OCI-LY7 (cell line): ENCODE data around the gene PLA2R1. TPM values are rescaled to one million over a fixed set of nuclear protein-coding genes. Genes with fewer than 3 reads are reported as not detected.

ENCODE experiments used
- BruUV-seq: library from RNA; stranded (reverse); fragments of 400-500 nt; replicated peaks from 2 replicates; lab custom pipeline; 2021; lab: Mats Ljungman, UMichigan
- CTCF ChIA-PET: fragments of 300-600 bp; sonication (Branson Sonifier 250); formaldehyde crosslinking; loops from one replicate; lab custom pipeline; 2022; ENCODE audit warnings: antibody characterized with exemption; ENCODE audit not compliant: unreplicated experiment; lab: Charles Lee
- POLR2A ChIA-PET: fragments of 300-600 bp; sonication (Branson Sonifier 250); formaldehyde crosslinking; loops from one replicate; lab custom pipeline; 2022; ENCODE audit warnings: antibody characterized with exemption; lab: Charles Lee
- DNase-seq: peaks from one replicate; pipeline ENCODE4 v3.0.0-alpha.2; 2015; ENCODE audit warnings: low spot score
- H2AFZ ChIP-seq: fragments of 200-600 bp; sonication (generic), shearing (Covaris generic); 2 replicates; pipeline ENCODE4 v1.6.1; 2014; ENCODE audit warnings: mild to moderate bottlenecking, antibody characterized with exemption, low read length, moderate library complexity
- H3K27ac ChIP-seq: fragments of 200-600 bp; sonication (generic); 2 replicates; pipeline ENCODE4 v1.5.1; 2014; ENCODE audit warnings: mixed run types, low read depth, mild to moderate bottlenecking, moderate library complexity, low read length, inconsistent platforms; ENCODE audit not compliant: poor library complexity, severe bottlenecking
- H3K36me3 ChIP-seq: fragments of 200-600 bp; sonication (generic); 2 replicates; pipeline ENCODE4 v1.6.1; 2014; ENCODE audit warnings: mild to moderate bottlenecking, antibody characterized with exemption, low read length, moderate library complexity, mixed read lengths; ENCODE audit not compliant: insufficient read depth
- H3K4me1 ChIP-seq: fragments of 200-600 bp; sonication (generic); 2 replicates; pipeline ENCODE4 v1.5.1; 2014; ENCODE audit warnings: mild to moderate bottlenecking, low read length; ENCODE audit not compliant: insufficient read depth, poor library complexity, severe bottlenecking
- H3K4me2 ChIP-seq: fragments of 200-600 bp; sonication (generic); 2 replicates; pipeline ENCODE4 v1.6.1; 2014; ENCODE audit warnings: mild to moderate bottlenecking, low read length
- H3K4me3 ChIP-seq: fragments of 200-600 bp; sonication (generic); 2 replicates; pipeline ENCODE4 v1.5.1; 2014; ENCODE audit warnings: mild to moderate bottlenecking, low read depth, low read length; ENCODE audit not compliant: poor library complexity, severe bottlenecking
- H3K79me2 ChIP-seq: fragments of 200-600 bp; sonication (generic); 2 replicates; pipeline ENCODE4 v1.6.1; 2016; ENCODE audit warnings: low read depth, mild to moderate bottlenecking, low read length, moderate library complexity, mixed read lengths; ENCODE audit not compliant: insufficient read depth
- H3K9me2 ChIP-seq: fragments of 200-600 bp; sonication (generic); 2 replicates; pipeline ENCODE4 v1.6.1; 2016; ENCODE audit warnings: mild to moderate bottlenecking, low read length, mixed read lengths; ENCODE audit not compliant: insufficient read depth
- H3K9me3 ChIP-seq: fragments of 200-600 bp; sonication (generic); 2 replicates; pipeline ENCODE4 v1.6.1; 2014; ENCODE audit warnings: mild to moderate bottlenecking, mixed run types, low read length, mixed read lengths
- H4K20me1 ChIP-seq: fragments of 200-600 bp; sonication (generic); 2 replicates; pipeline ENCODE4 v1.6.1; 2014; ENCODE audit warnings: mild to moderate bottlenecking, antibody characterized with exemption, low read length, moderate library complexity, mixed read lengths; ENCODE audit not compliant: insufficient read depth
- EZH2phosphoT487 ChIP-seq: fragments of 200-600 bp; sonication (generic); IDR thresholded peaks from 2 replicates; pipeline ENCODE4 v1.6.1; 2018; ENCODE audit warnings: low read depth, borderline replicate concordance, mild to moderate bottlenecking, mixed run types, antibody characterized with exemption, low read length, moderate library complexity, mixed read lengths
- intact Hi-C: fragments of 100-400 bp; cut with micrococcal nuclease; formaldehyde crosslinking; loops from one replicate; pipeline ENCODE4 v1.10.0; 2022; ENCODE audit not compliant: unreplicated experiment
- total RNA-seq, 2 experiments: library from RNA; depleted of rRNA in 1 of 2; stranded (reverse); fragments of >200 nt in 1 of 2; shearing (Covaris generic) in 1 of 2; gene quantifications; 2 replicates each; pipeline ENCODE4 v1.2.3, GENCODE V29; 2014 to 2022
- TF ChIP-seq, protein P1 (sequence below): fragments of 200-600 bp; sonication (generic); conservative IDR thresholded peaks from 2 replicates; pipeline ENCODE4 v1.5.1; 2014; ENCODE audit warnings: mild to moderate bottlenecking, antibody characterized with exemption, low read length, moderate library complexity, mixed read lengths

PLA2R1 gene
- total RNA-seq, 2 experiments from 2014 or later, result not detected

GRCh38 chr2:159959136-159959535 is 103.3 kb downstream of the PLA2R1 start:
- Histone ChIP-seq H3K9me3 (no peaks in the 10 kb centered on the region), H3K4me1 (no peaks in the 10 kb centered on the region), H3K4me3 (no peak overlapping the region), H3K4me2 (no peak overlapping the region), H4K20me1 (no peaks in the 10 kb centered on the region), H2AFZ (no peak overlapping the region), H3K79me2 (no peaks in the 10 kb centered on the region), H3K9me2 (no peaks in the 10 kb centered on the region), H3K36me3 (no peaks in the 10 kb centered on the region), H3K27ac (no peak overlapping the region)
- no peak for TF ChIP-seq EZH2phosphoT487
- TF ChIP-seq, protein P1, sequence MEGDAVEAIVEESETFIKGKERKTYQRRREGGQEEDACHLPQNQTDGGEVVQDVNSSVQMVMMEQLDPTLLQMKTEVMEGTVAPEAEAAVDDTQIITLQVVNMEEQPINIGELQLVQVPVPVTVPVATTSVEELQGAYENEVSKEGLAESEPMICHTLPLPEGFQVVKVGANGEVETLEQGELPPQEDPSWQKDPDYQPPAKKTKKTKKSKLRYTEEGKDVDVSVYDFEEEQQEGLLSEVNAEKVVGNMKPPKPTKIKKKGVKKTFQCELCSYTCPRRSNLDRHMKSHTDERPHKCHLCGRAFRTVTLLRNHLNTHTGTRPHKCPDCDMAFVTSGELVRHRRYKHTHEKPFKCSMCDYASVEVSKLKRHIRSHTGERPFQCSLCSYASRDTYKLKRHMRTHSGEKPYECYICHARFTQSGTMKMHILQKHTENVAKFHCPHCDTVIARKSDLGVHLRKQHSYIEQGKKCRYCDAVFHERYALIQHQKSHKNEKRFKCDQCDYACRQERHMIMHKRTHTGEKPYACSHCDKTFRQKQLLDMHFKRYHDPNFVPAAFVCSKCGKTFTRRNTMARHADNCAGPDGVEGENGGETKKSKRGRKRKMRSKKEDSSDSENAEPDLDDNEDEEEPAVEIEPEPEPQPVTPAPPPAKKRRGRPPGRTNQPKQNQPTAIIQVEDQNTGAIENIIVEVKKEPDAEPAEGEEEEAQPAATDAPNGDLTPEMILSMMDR, result no peak
- intact Hi-C loops, result no loop called here
- ChIA-PET CTCF (no interaction called here), POLR2A (interaction anchor here (0.8 kb wide), 1 partner anchor 10 kb away, joined by 5 read pairs; no protein-coding TSS in a partner anchor)
- no peak for DNase-seq
- no TSS peak for BruUV-seq

GRCh38 chr2:159953136-159953823 is 109.1 kb downstream of the PLA2R1 start:
- no peaks in the 10 kb centered on the region for H3K36me3 ChIP-seq
- no TSS peak for BruUV-seq
- ChIA-PET CTCF (no interaction called here), POLR2A (interaction anchor here (0.6 kb wide), 1 partner anchor 1590 kb away, joined by 3 read pairs; no protein-coding TSS in a partner anchor)
- H3K9me2 ChIP-seq, result no peaks in the 10 kb centered on the region
- no peaks in the 10 kb centered on the region for H4K20me1 ChIP-seq
- intact Hi-C loops, result no loop called here
- H3K4me1 ChIP-seq, result no peaks in the 10 kb centered on the region
- H2AFZ ChIP-seq, result no peak overlapping the region
- no peak for DNase-seq
- H3K79me2 ChIP-seq, result no peaks in the 10 kb centered on the region
- H3K9me3 ChIP-seq, result no peaks in the 10 kb centered on the region
- no peak overlapping the region for H3K4me3 ChIP-seq
- TF ChIP-seq EZH2phosphoT487, result no peak
- TF ChIP-seq, protein P1, result no peak
- H3K4me2 ChIP-seq, result no peak overlapping the region
- no peak overlapping the region for H3K27ac ChIP-seq

- BruUV-seq, result no TSS peak
Observed at GRCh38 chr2:159946326-159946999, 116.0 kb downstream of the PLA2R1 start.

More at GRCh38 chr2:159946326-159946999, 116.0 kb downstream of the PLA2R1 start:
- H3K4me1 ChIP-seq, result no peaks in the 10 kb centered on the region
- ChIA-PET POLR2A (interaction anchor here (1.5 kb wide), 1 partner anchor 39 kb away, joined by 3 read pairs; no protein-coding TSS in a partner anchor), CTCF (no interaction called here)
- no peak overlapping the region for H3K4me2 ChIP-seq
- H4K20me1 ChIP-seq, result no peaks in the 10 kb centered on the region
- TF ChIP-seq, protein P1, result no peak
- TF ChIP-seq EZH2phosphoT487, result no peak
- H3K9me2 ChIP-seq, result no peaks in the 10 kb centered on the region
- no peaks in the 10 kb centered on the region for H3K79me2 ChIP-seq
- DNase-seq, result no peak
- intact Hi-C loops, result no loop called here
- H3K4me3 ChIP-seq, result no peak overlapping the region
- no peak overlapping the region for H2AFZ ChIP-seq
- no peak overlapping the region for H3K27ac ChIP-seq
- no peaks in the 10 kb centered on the region for H3K9me3 ChIP-seq
- H3K36me3 ChIP-seq, result no peaks in the 10 kb centered on the region
